Astrocyte (in vitro differentiated cells and primary cell): ENCODE measurements around the gene SPOCK1. TPM values are rescaled to one million over a fixed set of nuclear protein-coding genes. Genes with fewer than 3 reads are reported as not detected.
A peak's percentile ranks its signal among the peaks of the same experiment; 100 is the strongest.

Experiments used
- DNase-seq: peaks from one replicate; pipeline ENCODE4 v3.0.0-alpha.2; 2010; ENCODE audit warnings: low read depth
- FAIRE-seq: peaks from 2 replicates; lab custom pipeline; 2011; peaks lifted over from hg19 to GRCh38; lab: Jason Lieb, UNC
- H2AFZ ChIP-seq: 2 replicates; pipeline ENCODE4 v1.6.0; 2012; ENCODE audit warnings: low read depth, low read length, inconsistent platforms
- H3K27ac ChIP-seq: 2 replicates; pipeline ENCODE4 v1.5.1; 2011; ENCODE audit warnings: low read depth, low read length, inconsistent platforms
- H3K27me3 ChIP-seq: 2 replicates; pipeline ENCODE4 v1.6.0; 2011; ENCODE audit warnings: low read length, inconsistent platforms; ENCODE audit not compliant: insufficient read depth
- H3K36me3 ChIP-seq: 2 replicates; pipeline ENCODE4 v1.5.1; 2011; ENCODE audit warnings: low read length, inconsistent platforms; ENCODE audit not compliant: insufficient read depth
- H3K4me1 ChIP-seq: 2 replicates; pipeline ENCODE4 v1.5.1; 2011; ENCODE audit warnings: low read length, inconsistent platforms; ENCODE audit not compliant: insufficient read depth
- H3K4me2 ChIP-seq: 2 replicates; pipeline ENCODE4 v1.6.0; 2012; ENCODE audit warnings: low read length, inconsistent platforms
- H3K4me3 ChIP-seq: 2 replicates; pipeline ENCODE4 v1.5.1; 2011; ENCODE audit warnings: low read depth, mild to moderate bottlenecking, low read length, inconsistent platforms; ENCODE audit not compliant: insufficient read depth
- H3K79me2 ChIP-seq: 2 replicates; pipeline ENCODE4 v1.6.0; 2012; ENCODE audit warnings: mild to moderate bottlenecking, low read length, inconsistent platforms; ENCODE audit not compliant: insufficient read depth
- H3K9ac ChIP-seq: 2 replicates; pipeline ENCODE4 v1.6.0; 2012; ENCODE audit warnings: mild to moderate bottlenecking, low read length, inconsistent platforms
- H3K9me3 ChIP-seq: 2 replicates; pipeline ENCODE4 v1.5.1; 2012; ENCODE audit warnings: low read depth, mild to moderate bottlenecking, low read length, inconsistent platforms; ENCODE audit not compliant: insufficient read depth
- H4K20me1 ChIP-seq: 2 replicates; pipeline ENCODE4 v1.6.0; 2012; ENCODE audit warnings: low read length, inconsistent platforms; ENCODE audit not compliant: insufficient read depth
- H3K27ac Mint-ChIP-seq: one replicate; pipeline ENCODE4 v1.8.0; 2021; ENCODE audit warnings: mild to moderate bottlenecking, mixed read lengths; ENCODE audit not compliant: unreplicated experiment
- H3K27me3 Mint-ChIP-seq: one replicate; pipeline ENCODE4 v1.8.0; 2021; ENCODE audit warnings: low read depth, mixed read lengths; ENCODE audit not compliant: unreplicated experiment
- H3K36me3 Mint-ChIP-seq: one replicate; pipeline ENCODE4 v1.8.0; 2021; ENCODE audit warnings: low read depth, mixed read lengths; ENCODE audit not compliant: unreplicated experiment
- H3K4me1 Mint-ChIP-seq: one replicate; pipeline ENCODE4 v1.8.0; 2021; ENCODE audit warnings: low read depth, mixed read lengths; ENCODE audit not compliant: unreplicated experiment
- H3K4me3 Mint-ChIP-seq: one replicate; pipeline ENCODE4 v1.8.0; 2021; ENCODE audit warnings: mild to moderate bottlenecking, moderate library complexity, mixed read lengths; ENCODE audit not compliant: unreplicated experiment
- H3K9me3 Mint-ChIP-seq: one replicate; pipeline ENCODE4 v1.8.0; 2021; ENCODE audit warnings: mild to moderate bottlenecking, mixed read lengths; ENCODE audit not compliant: unreplicated experiment
- CTCF ChIP-seq: IDR thresholded peaks from 2 replicates; pipeline ENCODE4 v1.5.1; 2011; ENCODE audit warnings: low read depth, mild to moderate bottlenecking, inconsistent platforms, low read length, moderate library complexity; ENCODE audit not compliant: insufficient read depth
- EZH2 ChIP-seq: IDR thresholded peaks from 2 replicates; pipeline ENCODE4 v1.6.1; 2012; ENCODE audit warnings: mild to moderate bottlenecking, low read length, inconsistent platforms; ENCODE audit not compliant: insufficient read depth
- total RNA-seq: library from RNA; stranded (reverse); gene quantifications from 2 replicates; pipeline ENCODE4 v1.2.1, GENCODE V29; 2021

The SPOCK1 gene
- total RNA-seq, 1 donor from 2014 or later: 53.5 TPM

- Histone ChIP-seq H3K36me3 (no peaks in the 10 kb centered on the region), H3K27ac (no peak overlapping the region), H4K20me1 (peaks cover 22% of the 10 kb centered on the region), H2AFZ (no peak overlapping the region), H3K9me3 (no peaks in the 10 kb centered on the region), H3K9ac (no peak overlapping the region), H3K4me2 (no peak overlapping the region), H3K79me2 (peaks cover 12% of the 10 kb centered on the region), H3K4me3 (no peak overlapping the region), H3K4me1 (peaks cover 6% of the 10 kb centered on the region), H3K27me3 (no peaks in the 10 kb centered on the region)
- no peak for TF ChIP-seq EZH2
- TF ChIP-seq CTCF: no peak
- Mint-ChIP-seq H3K4me3 (no peak overlapping the region), H3K36me3 (no peaks in the 10 kb centered on the region), H3K27me3 (peaks cover 6% of the 10 kb centered on the region), H3K27ac (no peak overlapping the region), H3K4me1 (peaks cover 4% of the 10 kb centered on the region), H3K9me3 (no peaks in the 10 kb centered on the region)
- DNase-seq: no peak
- FAIRE-seq: no peak
Observed at GRCh38 chr5:137223324-137224295, 275.5 kb downstream of the SPOCK1 start.

- peaks cover 12% of the 10 kb centered on the region for H3K79me2 ChIP-seq
- H3K4me1 Mint-ChIP-seq: peaks cover 21% of the 10 kb centered on the region
- no peak overlapping the region for H2AFZ ChIP-seq
- peaks cover 2% of the 10 kb centered on the region for H3K9me3 Mint-ChIP-seq
- no peak overlapping the region for H3K9ac ChIP-seq
- no peak overlapping the region for H3K27ac ChIP-seq
- H3K36me3 Mint-ChIP-seq: no peaks in the 10 kb centered on the region
- no peaks in the 10 kb centered on the region for H3K36me3 ChIP-seq
- DNase-seq (no peak), FAIRE-seq (no peak)
- no peak for TF ChIP-seq CTCF
- TF ChIP-seq EZH2: no peak
- peaks cover 6% of the 10 kb centered on the region for H3K27me3 Mint-ChIP-seq
- no peak overlapping the region for H3K4me3 ChIP-seq
- H3K4me3 Mint-ChIP-seq: no peak overlapping the region
- no peak overlapping the region for H3K27ac Mint-ChIP-seq
- H3K27me3 ChIP-seq: no peaks in the 10 kb centered on the region
- no peak overlapping the region for H3K4me2 ChIP-seq
- H3K9me3 ChIP-seq: no peaks in the 10 kb centered on the region
- H4K20me1 ChIP-seq: peaks cover 29% of the 10 kb centered on the region
- H3K4me1 ChIP-seq: peaks cover 22% of the 10 kb centered on the region
Observed at GRCh38 chr5:137221943-137222342, 277.2 kb downstream of the SPOCK1 start.

GRCh38 chr5:137220523-137220927, 278.6 kb downstream of the SPOCK1 start:
- H3K36me3 ChIP-seq: no peaks in the 10 kb centered on the region
- H3K27ac Mint-ChIP-seq: no peak overlapping the region
- H3K9me3 Mint-ChIP-seq: peaks cover 2% of the 10 kb centered on the region
- FAIRE-seq: peak; percentile 98
- no peaks in the 10 kb centered on the region for H3K9me3 ChIP-seq
- peaks cover 4% of the 10 kb centered on the region for H3K27me3 Mint-ChIP-seq
- H3K4me1 Mint-ChIP-seq: peaks cover 26% of the 10 kb centered on the region
- H2AFZ ChIP-seq: no peak overlapping the region
- H3K4me2 ChIP-seq: no peak overlapping the region
- peak; percentile 85 for DNase-seq
- H3K4me3 ChIP-seq: no peak overlapping the region
- H3K9ac ChIP-seq: no peak overlapping the region
- H3K36me3 Mint-ChIP-seq: no peaks in the 10 kb centered on the region
- H3K27ac ChIP-seq: no peak overlapping the region
- TF ChIP-seq EZH2 (no peak), CTCF (peak; percentile 51)
- H3K4me3 Mint-ChIP-seq: no peak overlapping the region
- no peaks in the 10 kb centered on the region for H3K27me3 ChIP-seq
- peaks cover 7% of the 10 kb centered on the region for H3K79me2 ChIP-seq
- H4K20me1 ChIP-seq: peaks cover 22% of the 10 kb centered on the region
- H3K4me1 ChIP-seq: peaks cover 31% of the 10 kb centered on the region
